ENCODE data around the gene C1QL1.

Gene C1QL1

GRCh38 chr17:44989552-44990138 lies 21.5 kb upstream of the C1QL1 start:
- H3K4me3 ChIP-seq (ENCODE audit: low read depth, low read length): no peak overlapping the region
- TF ChIP-seq CTCF (IDR thresholded peaks at IDR 0.05; ENCODE audit: low read depth, low read length, missing control alignments): no peak
- peak; percentile 12 for DNase-seq (ENCODE audit: low read depth)

- no peak overlapping the region for H3K4me3 ChIP-seq (ENCODE audit: low read depth, low read length)
- no peak for TF ChIP-seq CTCF (IDR thresholded peaks at IDR 0.05; ENCODE audit: low read depth, low read length, missing control alignments)
- DNase-seq (ENCODE audit: low read depth): no peak
Observed at GRCh38 chr17:44988044-44988942, 20.2 kb upstream of the C1QL1 start.

GRCh38 chr17:44983563-44983962 lies 15.5 kb upstream of the C1QL1 start:
- DNase-seq (ENCODE audit: low read depth): no peak
- no peak overlapping the region for H3K4me3 ChIP-seq (ENCODE audit: low read depth, low read length)
- TF ChIP-seq CTCF (IDR thresholded peaks at IDR 0.05; ENCODE audit: low read depth, low read length, missing control alignments): no peak

- no peak for TF ChIP-seq CTCF (IDR thresholded peaks at IDR 0.05; ENCODE audit: low read depth, low read length, missing control alignments)
- no peak overlapping the region for H3K4me3 ChIP-seq (ENCODE audit: low read depth, low read length)
- DNase-seq (ENCODE audit: low read depth): no peak
Observed at GRCh38 chr17:44982113-44982702, 14.1 kb upstream of the C1QL1 start.

GRCh38 chr17:44981221-44981968 lies 13.3 kb upstream of the C1QL1 start:
- DNase-seq (ENCODE audit: low read depth): no peak
- H3K4me3 ChIP-seq (ENCODE audit: low read depth, low read length): no peak overlapping the region
- no peak for TF ChIP-seq CTCF (IDR thresholded peaks at IDR 0.05; ENCODE audit: low read depth, low read length, missing control alignments)

GRCh38 chr17:44979426-44979995 lies 11.4 kb upstream of the C1QL1 start:
- no peak for TF ChIP-seq CTCF (IDR thresholded peaks at IDR 0.05; ENCODE audit: low read depth, low read length, missing control alignments)

More at GRCh38 chr17:44979426-44979995, 11.4 kb upstream of the C1QL1 start:
- DNase-seq (ENCODE audit: low read depth): no peak
- no peak overlapping the region for H3K4me3 ChIP-seq (ENCODE audit: low read depth, low read length)

All from GM12864 (cell line).